NCI-H1105 treated with DMSO at 0.1 percent for 48 hours (cell line): ENCODE measurements around the gene SCARB1.

ENCODE experiments used
- DNase-seq: peaks from one replicate; lab custom pipeline; 2025; lab: John Stamatoyannopoulos, UW

The SCARB1 gene

DNA sequence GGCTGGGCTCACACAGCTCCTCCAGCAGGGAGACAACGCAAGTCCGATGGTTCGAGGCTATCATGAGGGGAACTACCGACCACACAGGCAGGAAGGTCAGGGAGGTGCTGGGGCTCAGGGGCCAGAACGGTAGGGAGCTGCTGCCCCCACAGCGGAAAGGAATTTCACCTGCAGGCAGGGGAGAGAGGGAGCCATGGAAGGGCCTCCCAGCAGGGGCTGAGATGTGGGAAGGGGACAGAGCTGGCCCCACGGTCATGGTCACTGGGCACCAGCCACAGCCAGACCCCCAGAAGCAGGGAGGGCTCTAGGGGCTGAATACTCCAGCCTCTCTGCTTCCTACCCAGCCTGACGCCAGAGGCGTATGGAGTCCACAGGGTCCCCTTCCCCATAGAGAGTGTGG lies 103.1 kb downstream of the SCARB1 start:
- DNase-seq, result no peak

- no peak for DNase-seq
Measured at GRCh38 chr12:124759841-124760503, 103.7 kb downstream of the SCARB1 start.

DNA sequence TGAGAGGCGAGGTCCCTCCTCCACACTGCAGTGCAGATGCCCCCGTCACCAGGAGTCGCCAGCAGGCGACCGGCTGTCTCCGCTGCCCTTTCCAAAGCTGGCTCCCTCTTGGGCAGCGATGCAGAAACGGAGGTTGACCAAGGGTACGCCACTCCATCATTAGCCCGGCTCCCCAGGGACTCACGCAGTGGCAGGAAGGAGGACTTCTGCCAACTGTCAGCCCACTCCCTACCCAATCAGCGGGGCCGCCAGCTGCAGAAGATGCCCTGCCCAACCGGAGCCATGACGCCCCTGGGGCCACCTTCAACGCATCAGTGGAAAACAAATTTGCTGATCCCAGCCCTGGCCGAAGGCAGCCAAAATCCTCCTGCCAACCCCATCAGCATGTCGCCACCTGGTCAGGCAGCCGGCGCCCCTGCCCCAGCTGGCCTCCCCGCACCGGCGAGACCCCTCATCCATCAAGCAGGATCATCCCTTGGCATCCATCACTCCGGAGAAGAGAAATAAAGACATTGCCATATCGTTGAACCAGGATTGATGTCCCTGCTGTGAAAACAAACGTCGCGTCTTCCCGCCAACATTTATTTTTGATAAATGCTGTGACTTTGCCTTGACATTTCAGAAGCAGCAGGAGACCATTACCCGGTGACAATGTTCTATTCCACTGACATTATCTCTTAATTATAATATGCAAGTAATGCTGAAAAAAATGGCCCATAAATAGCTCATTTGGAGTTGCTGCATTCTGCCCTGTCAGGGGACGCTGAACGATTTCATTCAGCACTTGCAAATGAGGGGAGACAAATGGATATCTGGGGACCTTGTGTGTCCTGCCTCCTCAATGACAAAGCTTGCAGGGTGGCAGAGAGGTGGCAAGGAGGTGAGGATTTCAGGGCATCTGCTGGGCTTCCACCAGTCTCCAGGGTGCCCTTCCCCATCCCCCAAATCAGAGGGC lies 105.1 kb downstream of the SCARB1 start:
- peak; percentile 90 for DNase-seq

- DNase-seq, result no peak
Measured at GRCh38 chr12:124757329-124757728, 106.3 kb downstream of the SCARB1 start.

DNA sequence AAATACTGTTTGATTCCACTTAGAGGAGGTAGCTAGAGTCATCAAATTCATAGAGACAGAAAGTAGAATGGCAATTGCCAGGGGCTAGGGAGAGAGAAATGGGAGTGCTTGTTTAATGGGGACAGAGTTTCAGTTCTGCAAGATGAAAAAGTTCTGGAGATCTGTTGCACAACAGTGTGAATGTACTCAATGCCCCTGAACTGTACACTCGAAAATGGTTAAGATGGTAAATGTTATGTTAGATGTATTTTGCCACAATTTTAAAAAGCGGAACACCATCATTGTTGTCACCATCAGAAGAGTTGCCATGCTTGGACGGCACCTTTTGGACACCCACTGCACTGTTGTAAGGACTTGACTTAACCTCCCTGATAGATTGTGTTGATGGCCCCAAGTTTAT lies 106.9 kb downstream of the SCARB1 start:
- DNase-seq, result no peak

DNA sequence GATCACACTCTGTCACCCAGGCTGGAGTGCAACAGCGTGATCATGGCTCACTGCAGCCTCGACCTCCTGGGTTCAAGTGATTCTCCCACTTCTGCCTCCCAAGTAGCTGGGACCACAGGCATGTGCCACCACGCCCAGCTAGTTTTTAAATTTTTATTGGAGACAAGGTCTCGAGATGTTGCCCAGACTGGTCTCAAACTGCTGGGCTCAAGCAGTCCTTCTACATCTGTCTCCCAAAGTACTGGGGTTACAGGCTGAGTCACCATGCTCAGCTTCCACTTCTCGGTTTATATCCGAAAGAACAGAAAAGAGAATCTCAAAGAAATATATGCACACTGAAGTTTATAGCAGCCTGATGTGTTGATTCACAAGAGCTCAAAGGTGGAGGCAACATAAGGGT lies 107.5 kb downstream of the SCARB1 start:
- DNase-seq, result no peak

DNA sequence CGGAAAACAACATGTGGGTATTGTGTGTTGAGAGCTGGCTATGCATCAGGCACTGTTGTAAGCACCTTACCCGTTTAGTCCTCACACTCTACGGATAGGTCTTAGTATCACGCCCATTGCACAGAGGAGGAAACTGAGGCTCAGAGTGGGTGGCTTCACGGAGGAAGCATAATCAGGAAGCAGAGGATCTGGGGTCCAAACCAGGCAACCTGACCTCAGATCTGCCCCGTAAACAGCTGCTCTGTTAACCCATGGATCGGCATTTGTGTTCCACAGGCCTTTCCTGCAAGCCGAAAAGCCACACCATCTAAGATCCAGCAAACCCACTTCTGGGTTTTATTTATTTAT lies 107.9 kb downstream of the SCARB1 start:
- DNase-seq, result no peak

DNA sequence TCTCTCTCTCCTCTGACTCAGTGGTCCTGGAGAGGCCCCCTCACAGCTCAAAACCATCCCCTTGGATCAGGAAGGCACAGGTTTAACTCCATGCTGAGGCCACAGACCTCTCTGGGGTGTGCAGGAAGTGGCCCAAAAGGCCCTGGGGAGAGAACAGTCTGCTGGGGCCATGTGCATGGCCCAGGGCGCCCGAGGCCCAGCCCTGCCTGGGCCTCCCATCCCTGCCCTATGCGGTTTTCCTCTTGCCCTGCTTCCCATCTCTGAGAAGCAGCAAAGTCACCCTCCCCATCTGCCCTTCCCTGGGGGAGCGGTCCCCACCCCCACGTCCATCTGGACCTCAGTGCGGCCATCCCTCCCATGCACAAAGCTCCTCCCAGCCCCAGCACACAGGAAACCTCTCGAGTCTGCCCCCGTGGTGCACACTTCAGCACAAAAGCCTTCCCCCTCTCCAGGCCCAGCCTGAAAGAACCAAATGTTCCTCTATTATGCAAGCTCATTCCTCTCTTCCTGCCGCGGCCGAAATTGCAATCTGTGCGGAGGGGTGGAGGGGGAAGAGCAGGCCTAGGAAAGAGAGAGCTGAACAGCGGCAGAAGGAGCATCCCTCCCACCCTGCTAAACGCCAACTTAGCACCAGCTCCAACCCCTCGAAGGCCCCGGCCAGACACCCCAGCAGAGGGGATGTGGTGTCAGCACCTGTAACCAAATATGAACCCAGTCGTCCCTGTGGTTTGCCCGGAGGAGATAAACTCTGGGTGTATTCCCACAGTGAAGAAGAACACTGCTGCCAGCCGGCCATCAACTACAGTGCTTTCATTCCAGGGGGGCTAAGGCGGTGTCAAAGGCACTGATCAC lies 108.5 kb downstream of the SCARB1 start:
- no peak for DNase-seq

GRCh38 chr12:124754491-124754890 lies 109.2 kb downstream of the SCARB1 start:
- DNase-seq, result no peak

- no peak for DNase-seq
Measured at GRCh38 chr12:124753993-124754392, 109.7 kb downstream of the SCARB1 start.

- no peak for DNase-seq
Measured at GRCh38 chr12:124753228-124753591, 110.5 kb downstream of the SCARB1 start.

DNA sequence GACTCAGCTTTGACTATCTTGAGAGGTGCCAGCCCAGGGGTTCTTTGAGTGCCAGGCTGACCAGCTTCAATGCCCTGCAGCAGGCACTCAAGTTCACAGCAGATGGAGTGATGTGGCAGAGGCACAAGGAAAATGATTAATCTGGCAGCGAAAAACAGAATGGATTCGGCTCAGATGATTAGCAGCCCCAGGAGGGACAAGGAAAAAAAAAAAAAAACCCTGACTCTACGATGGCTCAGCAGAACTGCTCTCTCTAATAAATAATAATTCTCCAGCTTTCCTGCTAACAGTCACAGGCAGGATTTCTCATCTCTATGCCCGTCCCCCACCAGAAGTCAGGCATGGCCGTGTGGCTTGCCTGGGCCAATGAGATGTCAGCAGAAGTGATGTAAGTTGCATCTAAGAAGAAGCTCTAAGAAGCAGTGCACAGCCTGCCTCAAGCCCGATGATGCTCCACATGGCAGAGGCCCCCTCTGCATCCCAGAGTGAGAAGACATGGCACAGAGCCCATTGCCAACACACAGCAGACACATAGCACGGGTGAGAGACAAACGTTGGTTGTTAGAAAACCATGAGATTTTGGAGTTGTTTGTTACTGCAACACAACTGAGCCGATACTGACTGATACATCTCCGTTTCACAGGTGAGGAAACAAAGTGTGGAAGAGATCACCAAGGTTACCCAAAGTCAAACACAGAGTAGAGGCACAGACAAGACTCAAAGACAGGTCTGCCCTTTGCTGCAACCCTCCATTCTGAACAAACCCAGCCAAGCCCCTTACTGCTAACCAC lies 111.0 kb downstream of the SCARB1 start:
- DNase-seq, result no peak

DNA sequence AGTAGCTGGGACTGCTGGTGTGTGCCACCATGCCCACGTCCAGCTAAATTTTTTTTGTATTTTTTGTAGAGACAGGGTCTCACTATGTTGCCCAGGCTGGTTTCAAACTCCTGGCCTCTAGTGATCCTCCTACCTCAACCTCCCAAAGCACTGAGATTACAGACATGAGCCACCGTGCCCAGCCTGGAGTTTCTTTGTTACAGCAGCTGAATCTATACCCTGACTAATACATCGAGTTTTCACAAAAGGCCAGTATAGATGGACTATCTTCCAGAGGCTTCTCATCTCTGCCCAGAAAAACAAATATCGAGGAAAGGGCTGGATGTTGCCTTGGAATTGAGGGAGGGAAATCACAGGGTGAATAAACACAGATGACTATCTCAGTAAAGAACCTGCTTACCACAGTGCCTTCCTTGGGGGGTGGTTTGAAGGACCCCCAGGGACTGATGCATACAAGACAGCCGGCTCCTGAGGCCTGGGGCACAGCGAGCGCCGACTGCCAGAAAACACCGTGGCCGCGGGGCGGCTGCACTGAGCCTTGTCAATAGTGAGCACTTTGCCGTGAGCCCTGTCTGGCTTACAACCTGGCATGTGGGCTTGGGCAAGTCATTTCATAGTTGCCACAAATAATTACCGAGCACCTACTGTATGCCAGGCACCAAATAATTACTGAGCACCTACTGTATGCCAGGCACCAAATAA lies 111.9 kb downstream of the SCARB1 start:
- DNase-seq, result no peak

DNA sequence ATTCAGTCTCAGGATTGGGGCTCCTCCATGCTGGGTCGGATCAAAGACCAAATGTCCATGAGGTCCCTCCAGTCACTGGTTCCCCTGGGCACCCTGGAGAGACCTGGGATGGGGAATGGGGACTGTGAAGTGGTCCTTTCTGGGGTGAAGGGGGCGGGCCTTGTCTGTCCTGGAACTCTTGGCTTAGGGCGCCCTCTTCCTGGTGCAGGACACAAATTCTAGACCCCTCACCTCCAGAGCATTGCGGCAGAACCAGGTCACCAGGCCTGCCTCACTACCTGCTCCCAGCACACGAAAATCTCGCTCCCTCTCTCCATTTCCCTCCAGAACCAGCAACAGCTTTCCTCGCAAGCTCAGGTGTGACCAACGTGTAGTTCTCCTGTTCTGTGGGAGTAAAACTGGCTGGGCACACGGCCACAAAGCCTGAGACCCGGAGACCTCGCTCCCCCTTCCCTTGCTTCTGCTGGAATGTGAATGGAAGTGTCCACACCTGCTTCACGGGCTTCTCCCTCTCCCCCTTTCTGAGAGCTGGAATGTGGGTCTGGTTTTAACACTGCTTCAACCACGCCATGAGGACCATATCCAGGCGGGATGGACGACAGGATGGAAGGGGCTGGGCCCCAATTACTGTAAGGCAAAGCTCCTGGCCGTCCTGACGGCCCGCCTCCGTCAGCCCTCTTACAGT lies 112.7 kb downstream of the SCARB1 start:
- DNase-seq, result no peak

DNA sequence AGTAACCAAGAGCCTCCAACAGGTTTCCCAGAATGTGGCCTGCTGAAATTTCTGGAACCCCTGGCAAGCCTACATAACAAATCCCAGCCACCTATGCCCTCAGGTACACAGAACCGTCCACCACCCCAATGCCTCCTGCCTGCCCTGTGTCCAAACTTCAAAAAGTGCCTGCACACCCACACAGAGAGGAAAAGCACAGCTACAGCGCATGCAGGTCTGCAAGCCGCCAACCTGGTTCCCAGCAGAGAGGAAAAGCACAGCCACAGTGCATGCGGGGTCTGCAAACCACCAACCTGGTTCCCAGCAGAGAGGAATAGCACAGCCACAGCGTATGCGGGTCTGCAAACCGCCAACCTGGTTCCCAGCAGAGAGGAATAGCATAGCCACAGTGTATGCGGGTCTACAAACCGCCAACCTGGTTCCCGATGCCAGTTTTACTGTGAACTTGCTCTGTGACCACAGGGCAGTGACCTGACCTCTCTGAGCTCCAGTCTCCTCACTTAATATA lies 113.5 kb downstream of the SCARB1 start:
- DNase-seq, result no peak

DNA sequence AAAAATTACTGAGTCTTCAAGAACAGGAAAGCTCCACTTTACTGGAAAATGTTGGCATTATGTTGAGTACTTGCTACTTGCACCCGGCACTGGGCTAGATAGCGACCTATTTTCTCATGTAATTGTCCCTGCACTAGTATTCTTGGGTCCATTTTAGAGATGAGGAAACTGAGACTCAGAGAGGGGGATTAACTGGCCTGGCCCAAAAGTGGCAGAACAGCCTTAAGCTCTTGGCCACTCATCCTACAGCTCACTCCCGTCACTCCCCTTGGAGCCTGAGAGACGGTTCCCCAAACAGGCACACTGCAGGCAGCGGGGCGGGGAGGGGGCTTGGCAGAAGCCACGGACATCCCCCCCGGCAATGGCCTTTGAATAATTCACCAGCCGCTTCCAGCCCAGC lies 113.9 kb downstream of the SCARB1 start:
- DNase-seq, result no peak

- DNase-seq, result no peak
Measured at GRCh38 chr12:124747426-124748161, 116.1 kb downstream of the SCARB1 start.

GRCh38 chr12:124746649-124747425 lies 116.8 kb downstream of the SCARB1 start:
- no peak for DNase-seq
